Measurements from ENCODE around the gene UBE2J1.

- TF ChIP-seq CTCF (IDR thresholded peaks at IDR 0.05; ENCODE audit: low read depth, low read length, poor library complexity, severe bottlenecking) = no peak
- TF ChIP-seq EZH2phosphoT487 (IDR thresholded peaks at IDR 0.05; ENCODE audit: borderline replicate concordance, low read length) = no peak
Observed at GRCh38 chr6:89295981-89296380, 56.5 kb downstream of the UBE2J1 start.

Measured in DOHH2 (cell line).